ENCODE results near the gene FNDC10.

- TF ChIP-seq YY1 (IDR thresholded peaks at IDR 0.05; ENCODE audit: insufficient read depth, insufficient read length) (no peak), ZNF274 (IDR thresholded peaks at IDR 0.05; ENCODE audit: low read depth, low read length) (no peak), SUZ12 (IDR thresholded peaks at IDR 0.05; ENCODE audit: extremely low read depth, insufficient read depth, insufficient read length) (no peak)
These were observed 5.2 kb downstream of the FNDC10 start for GRCh38 chr1:1594602-1595260.
